ENCODE data around the gene RTF2. TPM values are rescaled to one million over a fixed set of nuclear protein-coding genes. Genes with fewer than 3 reads are reported as not detected.

Gene RTF2
- total and polyA plus RNA-seq, 2 of the 13 experiments (the other 11 are each of a cell fraction or from before 2014, with no cell fraction given), result 81.8 to 142 TPM

DNA sequence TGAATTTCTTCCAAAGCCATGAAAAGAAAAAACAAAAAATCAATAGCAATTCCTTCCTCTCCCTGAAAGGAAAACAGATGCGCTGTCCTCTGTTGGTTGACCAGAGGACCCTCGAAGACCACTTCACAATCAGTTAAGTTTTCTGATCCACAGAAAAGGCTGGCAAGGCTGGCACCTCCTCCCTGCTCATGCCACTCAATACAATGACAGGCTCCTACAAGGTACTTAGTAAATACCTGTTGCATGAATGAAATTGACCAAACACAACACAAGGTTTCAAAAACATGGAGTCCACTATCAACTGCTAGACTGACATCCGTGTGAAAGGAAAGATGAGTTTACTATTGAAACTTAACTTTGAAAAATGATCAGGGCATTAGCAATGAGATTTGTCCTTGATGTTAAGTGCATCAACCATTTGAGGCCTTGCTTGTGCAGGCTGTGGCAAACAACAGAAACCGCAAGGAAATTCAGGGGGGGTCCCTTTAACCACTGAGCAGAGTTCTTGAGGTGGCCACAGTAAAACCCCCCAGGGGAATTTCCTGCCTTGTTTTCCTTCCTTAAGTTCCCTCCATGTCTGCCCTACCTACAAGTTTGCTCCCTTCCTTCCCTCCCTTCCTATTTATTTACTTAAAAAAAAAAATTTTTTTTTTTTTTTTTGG lies 27.9 kb upstream of the RTF2 start (continued):
- TF ChIP-seq, protein P1, sequence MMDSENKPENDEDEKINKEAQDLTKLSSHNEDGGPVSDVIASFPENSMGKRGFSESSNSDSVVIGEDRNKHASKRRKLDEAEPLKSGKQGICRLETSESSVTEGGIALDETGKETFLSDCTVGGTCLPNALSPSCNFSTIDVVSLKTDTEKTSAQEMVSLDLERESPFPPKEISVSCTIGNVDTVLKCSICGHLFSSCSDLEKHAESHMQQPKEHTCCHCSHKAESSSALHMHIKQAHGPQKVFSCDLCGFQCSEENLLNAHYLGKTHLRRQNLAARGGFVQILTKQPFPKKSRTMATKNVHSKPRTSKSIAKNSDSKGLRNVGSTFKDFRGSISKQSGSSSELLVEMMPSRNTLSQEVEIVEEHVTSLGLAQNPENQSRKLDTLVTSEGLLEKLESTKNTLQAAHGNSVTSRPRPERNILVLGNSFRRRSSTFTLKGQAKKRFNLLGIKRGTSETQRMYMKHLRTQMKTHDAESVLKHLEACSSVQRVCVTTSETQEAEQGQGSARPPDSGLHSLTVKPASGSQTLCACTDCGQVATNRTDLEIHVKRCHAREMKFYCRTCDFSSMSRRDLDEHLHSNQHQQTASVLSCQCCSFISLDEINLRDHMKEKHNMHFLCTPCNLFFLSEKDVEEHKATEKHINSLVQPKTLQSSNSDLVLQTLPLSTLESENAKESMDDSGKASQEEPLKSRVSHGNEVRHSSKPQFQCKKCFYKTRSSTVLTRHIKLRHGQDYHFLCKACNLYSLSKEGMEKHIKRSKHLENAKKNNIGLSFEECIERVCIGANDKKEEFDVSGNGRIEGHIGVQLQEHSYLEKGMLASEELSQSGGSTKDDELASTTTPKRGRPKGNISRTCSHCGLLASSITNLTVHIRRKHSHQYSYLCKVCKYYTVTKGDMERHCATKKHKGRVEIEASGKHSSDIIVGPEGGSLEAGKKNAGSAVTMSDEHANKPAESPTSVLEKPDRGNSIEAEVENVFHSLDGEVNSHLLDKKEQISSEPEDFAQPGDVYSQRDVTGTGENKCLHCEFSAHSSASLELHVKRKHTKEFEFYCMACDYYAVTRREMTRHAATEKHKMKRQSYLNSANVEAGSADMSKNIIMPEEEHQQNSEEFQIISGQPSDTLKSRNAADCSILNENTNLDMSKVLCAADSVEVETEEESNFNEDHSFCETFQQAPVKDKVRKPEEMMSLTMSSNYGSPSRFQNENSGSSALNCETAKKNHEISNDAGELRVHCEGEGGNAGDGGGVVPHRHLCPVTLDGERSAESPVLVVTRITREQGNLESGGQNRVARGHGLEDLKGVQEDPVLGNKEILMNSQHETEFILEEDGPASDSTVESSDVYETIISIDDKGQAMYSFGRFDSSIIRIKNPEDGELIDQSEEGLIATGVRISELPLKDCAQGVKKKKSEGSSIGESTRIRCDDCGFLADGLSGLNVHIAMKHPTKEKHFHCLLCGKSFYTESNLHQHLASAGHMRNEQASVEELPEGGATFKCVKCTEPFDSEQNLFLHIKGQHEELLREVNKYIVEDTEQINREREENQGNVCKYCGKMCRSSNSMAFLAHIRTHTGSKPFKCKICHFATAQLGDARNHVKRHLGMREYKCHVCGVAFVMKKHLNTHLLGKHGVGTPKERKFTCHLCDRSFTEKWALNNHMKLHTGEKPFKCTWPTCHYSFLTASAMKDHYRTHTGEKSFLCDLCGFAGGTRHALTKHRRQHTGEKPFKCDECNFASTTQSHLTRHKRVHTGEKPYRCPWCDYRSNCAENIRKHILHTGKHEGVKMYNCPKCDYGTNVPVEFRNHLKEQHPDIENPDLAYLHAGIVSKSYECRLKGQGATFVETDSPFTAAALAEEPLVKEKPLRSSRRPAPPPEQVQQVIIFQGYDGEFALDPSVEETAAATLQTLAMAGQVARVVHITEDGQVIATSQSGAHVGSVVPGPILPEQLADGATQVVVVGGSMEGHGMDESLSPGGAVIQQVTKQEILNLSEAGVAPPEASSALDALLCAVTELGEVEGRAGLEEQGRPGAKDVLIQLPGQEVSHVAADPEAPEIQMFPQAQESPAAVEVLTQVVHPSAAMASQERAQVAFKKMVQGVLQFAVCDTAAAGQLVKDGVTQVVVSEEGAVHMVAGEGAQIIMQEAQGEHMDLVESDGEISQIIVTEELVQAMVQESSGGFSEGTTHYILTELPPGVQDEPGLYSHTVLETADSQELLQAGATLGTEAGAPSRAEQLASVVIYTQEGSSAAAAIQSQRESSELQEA (CRISPR knock-in tag; IDR thresholded peaks at IDR 0.05; ENCODE audit: not compliant biosample characterization), result no peak
- TF ChIP-seq ZBTB7B (CRISPR knock-in tag; IDR thresholded peaks at IDR 0.05) (no peak), SNAPC2 (CRISPR knock-in tag; IDR thresholded peaks at IDR 0.05) (no peak), ZNF3 (CRISPR knock-in tag; IDR thresholded peaks at IDR 0.05) (no peak), MIER3 (CRISPR knock-in tag; IDR thresholded peaks at IDR 0.05; ENCODE audit: borderline replicate concordance) (no peak)
- TF ChIP-seq, protein P2, sequence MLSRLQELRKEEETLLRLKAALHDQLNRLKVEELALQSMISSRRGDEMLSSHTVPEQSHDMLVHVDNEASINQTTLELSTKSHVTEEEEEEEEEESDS (CRISPR knock-in tag; IDR thresholded peaks at IDR 0.05; ENCODE audit: borderline replicate concordance), result no peak
- TF ChIP-seq, protein P3, sequence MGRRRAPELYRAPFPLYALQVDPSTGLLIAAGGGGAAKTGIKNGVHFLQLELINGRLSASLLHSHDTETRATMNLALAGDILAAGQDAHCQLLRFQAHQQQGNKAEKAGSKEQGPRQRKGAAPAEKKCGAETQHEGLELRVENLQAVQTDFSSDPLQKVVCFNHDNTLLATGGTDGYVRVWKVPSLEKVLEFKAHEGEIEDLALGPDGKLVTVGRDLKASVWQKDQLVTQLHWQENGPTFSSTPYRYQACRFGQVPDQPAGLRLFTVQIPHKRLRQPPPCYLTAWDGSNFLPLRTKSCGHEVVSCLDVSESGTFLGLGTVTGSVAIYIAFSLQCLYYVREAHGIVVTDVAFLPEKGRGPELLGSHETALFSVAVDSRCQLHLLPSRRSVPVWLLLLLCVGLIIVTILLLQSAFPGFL (CRISPR knock-in tag; IDR thresholded peaks at IDR 0.05), result no peak
